Right atrium auricular region (tissue), 2 donors: ENCODE measurements around the gene LARP4B. TPM values are rescaled to one million over a fixed set of nuclear protein-coding genes. Genes with fewer than 3 reads are reported as not detected.

ENCODE experiments used
- DNase-seq: peaks from one replicate; pipeline ENCODE4 v3.0.0-alpha.2; 2019; ENCODE audit warnings: low spot score
- H3K27ac ChIP-seq, 2 donors: fragments of 200-600 bp; sonication (generic); 1 replicate in 1 of 2; 2 replicates in 1 of 2; pipeline ENCODE4 v1.5.1; 2016 to 2019
- H3K27me3 ChIP-seq, 2 donors: fragments of 200-600 bp; sonication (generic); one replicate each; pipeline versions ENCODE4 v1.5.1 to v1.6.0; 2017 to 2019
- H3K36me3 ChIP-seq: fragments of 200-600 bp; sonication (generic); one replicate; pipeline ENCODE4 v1.5.1; 2016
- H3K4me1 ChIP-seq, 2 donors: fragments of 200-600 bp; sonication (generic); one replicate each; pipeline versions ENCODE4 v1.5.1 to v1.6.0; 2017 to 2019
- H3K4me3 ChIP-seq, 2 donors: fragments of 200-600 bp; sonication (generic); 1 replicate in 1 of 2; 2 replicates in 1 of 2; pipeline ENCODE4 v1.5.1; 2017 to 2019; ENCODE audit warnings: mild to moderate bottlenecking in 1 of 2, moderate library complexity in 1 of 2
- H3K9me3 ChIP-seq, 2 donors: fragments of 200-600 bp; sonication (generic); one replicate each; pipeline ENCODE4 v1.5.1; 2019
- total RNA-seq, 2 donors: library from RNA; depleted of rRNA; stranded (reverse); fragments of >200 nt; gene quantifications; one replicate each; pipeline ENCODE4 v1.1.0, GENCODE V29; 2016
- TF ChIP-seq, protein P1 (sequence below), 2 donors: fragments of 200-600 bp; sonication (generic); IDR thresholded peaks; one replicate each; pipeline ENCODE4 v1.5.1; 2019; ENCODE audit warnings: antibody characterized with exemption in 2 of 2

Gene LARP4B
- total RNA-seq, 2 donors from 2014 or later: 24.2 to 26.1 TPM

DNA sequence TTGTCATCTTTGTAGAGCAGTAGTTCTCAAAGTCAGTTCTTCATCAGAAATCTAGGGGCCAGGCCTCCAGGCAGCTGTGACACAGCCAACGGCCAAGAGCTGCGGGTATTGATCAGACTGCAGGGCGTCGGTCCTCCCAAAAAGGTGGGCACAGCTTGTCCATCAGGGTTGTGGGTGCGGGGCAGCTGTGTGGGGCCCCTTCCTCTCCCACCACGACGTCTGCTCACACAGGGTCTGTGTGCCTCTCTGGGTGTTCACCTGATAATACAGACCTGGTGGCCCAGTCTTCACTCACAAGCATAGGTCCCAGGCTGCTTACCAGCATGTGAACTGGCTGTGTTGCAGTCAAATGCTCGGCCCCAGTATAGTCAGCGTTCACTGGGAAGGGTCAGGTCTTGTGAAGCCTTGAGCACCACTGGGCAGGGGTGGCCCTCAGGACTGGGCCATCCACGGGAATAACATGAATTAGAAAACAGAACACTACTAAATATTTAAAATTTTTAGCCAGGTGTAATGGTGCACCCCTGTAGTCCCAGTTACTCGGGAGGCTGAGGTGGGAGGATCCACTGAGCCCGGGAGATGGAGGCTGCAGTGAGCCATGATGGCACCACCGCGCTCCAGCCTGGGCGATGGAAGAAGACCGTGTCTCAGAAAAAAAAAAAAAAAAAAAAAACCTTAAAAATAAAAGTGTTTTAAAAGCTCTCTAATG is 139.3 kb downstream of the LARP4B start:
- TF ChIP-seq, protein P1, sequence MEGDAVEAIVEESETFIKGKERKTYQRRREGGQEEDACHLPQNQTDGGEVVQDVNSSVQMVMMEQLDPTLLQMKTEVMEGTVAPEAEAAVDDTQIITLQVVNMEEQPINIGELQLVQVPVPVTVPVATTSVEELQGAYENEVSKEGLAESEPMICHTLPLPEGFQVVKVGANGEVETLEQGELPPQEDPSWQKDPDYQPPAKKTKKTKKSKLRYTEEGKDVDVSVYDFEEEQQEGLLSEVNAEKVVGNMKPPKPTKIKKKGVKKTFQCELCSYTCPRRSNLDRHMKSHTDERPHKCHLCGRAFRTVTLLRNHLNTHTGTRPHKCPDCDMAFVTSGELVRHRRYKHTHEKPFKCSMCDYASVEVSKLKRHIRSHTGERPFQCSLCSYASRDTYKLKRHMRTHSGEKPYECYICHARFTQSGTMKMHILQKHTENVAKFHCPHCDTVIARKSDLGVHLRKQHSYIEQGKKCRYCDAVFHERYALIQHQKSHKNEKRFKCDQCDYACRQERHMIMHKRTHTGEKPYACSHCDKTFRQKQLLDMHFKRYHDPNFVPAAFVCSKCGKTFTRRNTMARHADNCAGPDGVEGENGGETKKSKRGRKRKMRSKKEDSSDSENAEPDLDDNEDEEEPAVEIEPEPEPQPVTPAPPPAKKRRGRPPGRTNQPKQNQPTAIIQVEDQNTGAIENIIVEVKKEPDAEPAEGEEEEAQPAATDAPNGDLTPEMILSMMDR (IDR thresholded peaks at IDR 0.05): no peak
- Histone ChIP-seq H3K27me3 (no peaks in the 10 kb centered on the region), H3K4me3 (no peak overlapping the region), H3K27ac (no peak overlapping the region), H3K4me1 (peaks cover 0 to 22% of the 10 kb centered on the region in 2 donors), H3K9me3 (no peaks in the 10 kb centered on the region), H3K36me3 (no peaks in the 10 kb centered on the region)
- DNase-seq: no peak

DNA sequence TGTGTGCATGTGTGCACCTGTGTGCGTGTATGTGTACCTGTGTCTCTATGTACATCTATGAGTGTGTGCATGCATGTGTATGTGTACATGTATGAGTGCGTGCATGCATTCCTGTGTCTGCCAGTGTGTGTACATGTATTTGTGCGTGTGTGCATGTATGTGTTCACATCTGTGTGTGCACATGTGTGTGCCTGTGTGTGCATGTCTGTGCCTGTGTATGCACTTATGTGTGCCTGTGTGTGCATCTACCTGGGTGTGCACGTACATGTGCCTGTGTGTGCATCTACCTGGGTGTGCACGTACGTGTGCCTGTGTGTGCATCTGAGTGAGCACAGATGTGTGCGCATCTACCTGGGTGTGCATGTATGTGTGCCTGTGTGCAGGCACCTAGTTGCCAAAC is 139.9 kb downstream of the LARP4B start:
- no peaks in the 10 kb centered on the region for H3K9me3 ChIP-seq
- H3K36me3 ChIP-seq: no peaks in the 10 kb centered on the region
- H3K27me3 ChIP-seq: no peaks in the 10 kb centered on the region
- TF ChIP-seq, protein P1 (IDR thresholded peaks at IDR 0.05): no peak
- peaks cover 0 to 22% of the 10 kb centered on the region in 2 donors for H3K4me1 ChIP-seq
- no peak overlapping the region for H3K27ac ChIP-seq
- no peak for DNase-seq
- H3K4me3 ChIP-seq: no peak overlapping the region

DNA sequence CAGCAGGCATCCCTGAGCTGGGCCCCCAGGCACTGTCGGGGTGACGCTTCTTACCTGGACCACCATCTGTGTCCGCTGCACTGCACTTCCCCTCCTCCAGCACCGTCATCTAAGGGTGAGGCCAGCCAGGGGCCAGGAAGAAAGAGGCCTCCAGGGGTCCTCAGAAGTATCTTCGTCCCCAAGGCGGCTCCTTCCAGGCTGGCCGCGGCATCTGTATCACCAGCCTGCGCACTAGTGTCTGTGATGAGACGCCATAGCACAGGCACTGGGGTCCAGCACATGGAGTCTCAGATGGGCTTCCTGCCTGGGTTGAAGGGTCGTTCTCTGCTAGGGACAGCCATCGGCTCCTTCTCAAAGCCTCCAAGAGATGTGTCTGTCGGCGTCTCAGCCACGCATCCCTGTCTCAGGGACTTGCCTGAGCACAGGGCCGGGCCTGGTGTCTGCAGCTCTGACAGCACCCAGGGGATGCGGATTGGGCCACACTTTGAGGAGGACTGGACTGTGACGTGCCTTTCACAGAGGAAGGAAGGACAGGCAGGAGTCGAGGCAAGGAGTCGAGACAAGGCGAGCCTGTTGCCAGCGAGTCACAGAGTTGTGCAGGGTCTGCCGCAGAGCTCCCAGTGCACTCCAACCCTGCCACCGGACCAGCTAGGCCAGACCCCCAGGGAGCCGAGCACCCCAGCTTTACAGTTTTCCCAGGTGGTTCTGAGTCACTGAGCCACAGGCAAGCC is 140.5 kb downstream of the LARP4B start:
- no peaks in the 10 kb centered on the region for H3K9me3 ChIP-seq
- no peaks in the 10 kb centered on the region for H3K27me3 ChIP-seq
- DNase-seq: peak; percentile 53
- TF ChIP-seq, protein P1 (IDR thresholded peaks at IDR 0.05): no peak
- no peak overlapping the region for H3K27ac ChIP-seq
- no peak overlapping the region for H3K4me3 ChIP-seq
- no peaks in the 10 kb centered on the region for H3K36me3 ChIP-seq
- peaks cover 0 to 22% of the 10 kb centered on the region in 2 donors for H3K4me1 ChIP-seq

DNA sequence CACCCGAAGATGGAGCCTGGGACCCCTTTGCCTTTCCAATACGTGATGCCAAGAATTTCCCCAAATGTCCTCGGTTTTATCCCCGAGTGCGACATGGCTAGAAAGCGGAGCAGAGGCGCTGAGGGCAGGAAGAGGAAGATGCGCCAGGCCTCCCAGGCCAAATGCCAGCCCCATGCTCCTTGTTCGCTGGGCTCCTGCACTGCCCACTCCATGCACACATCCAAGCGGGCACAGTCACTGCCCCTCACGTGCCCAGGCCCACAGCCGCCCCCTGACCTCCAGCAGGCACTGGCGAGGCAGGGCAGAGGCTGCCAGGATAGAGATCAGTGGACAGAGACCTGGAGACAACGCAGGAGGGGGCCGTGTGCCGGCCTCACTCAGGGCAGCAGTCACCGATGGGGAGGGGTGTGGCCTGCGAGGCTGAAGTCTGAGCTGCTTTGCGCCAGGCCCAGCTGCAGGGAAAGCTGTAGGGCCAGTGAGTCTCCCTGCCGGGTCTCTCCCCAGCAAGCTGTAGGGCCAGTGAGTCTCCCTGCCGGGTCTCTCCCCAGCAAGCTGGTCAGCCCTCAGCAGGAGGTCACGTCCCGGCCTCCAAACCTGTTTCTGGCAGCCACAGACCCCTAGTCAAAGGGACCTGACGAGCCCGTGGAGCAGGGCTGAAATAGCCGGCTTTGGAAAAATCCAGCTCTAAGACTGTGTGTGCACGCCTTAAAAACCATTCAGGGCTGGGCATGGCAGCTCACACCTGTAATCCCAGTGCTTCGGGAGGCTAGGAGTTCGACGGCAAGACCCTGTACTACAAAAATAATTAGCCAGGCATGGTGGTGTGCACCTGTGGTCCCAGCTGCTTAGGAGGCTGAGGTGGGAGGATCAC is 141.4 kb downstream of the LARP4B start:
- Histone ChIP-seq H3K4me3 (peak overlapping the region in 1 of 2 donors; percentile 52), H3K27me3 (no peaks in the 10 kb centered on the region), H3K36me3 (no peaks in the 10 kb centered on the region), H3K4me1 (peaks cover 0 to 22% of the 10 kb centered on the region in 2 donors), H3K9me3 (no peaks in the 10 kb centered on the region), H3K27ac (no peak overlapping the region)
- DNase-seq: peak; percentile 54
- TF ChIP-seq, protein P1 (IDR thresholded peaks at IDR 0.05): no peak

DNA sequence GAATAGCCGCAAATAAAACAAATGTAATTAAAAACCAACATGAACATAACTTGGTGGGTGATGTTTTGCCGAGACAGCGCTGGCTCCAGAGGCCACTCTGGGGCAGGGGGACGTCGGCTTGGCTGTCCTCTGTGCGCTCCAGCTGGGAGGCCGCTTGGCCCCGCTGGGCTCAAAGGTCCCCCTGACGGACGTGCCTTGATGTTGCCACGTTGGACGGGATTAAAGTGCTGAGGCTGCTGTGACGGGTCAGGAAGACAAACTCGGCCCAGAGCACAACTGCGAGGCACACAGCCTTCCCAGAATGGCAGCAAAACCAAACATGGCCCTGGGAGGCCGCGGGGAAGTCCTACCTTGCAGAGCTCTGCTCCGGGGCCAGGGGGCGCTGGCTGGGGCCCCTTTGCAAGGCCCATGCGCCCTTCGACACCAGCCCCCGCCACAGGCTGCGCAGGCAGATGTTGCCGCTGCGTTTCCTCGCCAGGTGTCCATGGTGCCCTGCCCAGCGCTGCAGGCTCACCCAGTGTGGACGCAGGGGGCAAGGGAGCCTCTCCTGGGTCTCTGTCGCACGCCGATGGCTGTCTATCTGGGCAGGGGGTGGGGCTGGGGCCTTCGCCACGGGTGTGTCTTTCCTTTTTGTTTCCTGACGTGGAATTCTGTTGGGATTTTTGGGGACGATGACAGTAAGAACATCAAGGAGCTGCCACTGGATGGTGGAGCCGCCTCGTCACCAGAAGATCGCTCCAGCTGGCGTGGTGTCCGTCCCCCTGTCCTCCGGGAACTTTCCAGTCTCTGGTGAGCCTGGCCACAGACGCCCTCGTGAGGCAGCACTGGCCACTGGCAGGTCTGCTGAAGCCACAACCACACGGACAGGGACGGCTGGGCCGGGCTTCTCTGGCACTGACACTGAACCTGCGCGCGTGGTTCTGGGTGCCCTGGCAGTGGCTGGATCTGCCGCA is 142.4 kb downstream of the LARP4B start:
- Histone ChIP-seq H3K9me3 (no peaks in the 10 kb centered on the region), H3K4me3 (peak overlapping the region; percentile 30 to 52), H3K36me3 (no peaks in the 10 kb centered on the region), H3K4me1 (peaks cover 0 to 30% of the 10 kb centered on the region in 2 donors), H3K27me3 (no peaks in the 10 kb centered on the region), H3K27ac (peak overlapping the region in 1 of 2 donors; percentile 46)
- TF ChIP-seq, protein P1 (IDR thresholded peaks at IDR 0.05): peak; percentile 35 to 73
- peak; percentile 82 for DNase-seq
